Measurements from ENCODE around the gene ECD.

ECD gene

GRCh38 chr10:73174148-73174925 lies 6.5 kb upstream of the ECD start:
- H3K4me3 ChIP-seq (ENCODE audit: low read depth, low read length), result no peak overlapping the region
- TF ChIP-seq, protein P1, sequence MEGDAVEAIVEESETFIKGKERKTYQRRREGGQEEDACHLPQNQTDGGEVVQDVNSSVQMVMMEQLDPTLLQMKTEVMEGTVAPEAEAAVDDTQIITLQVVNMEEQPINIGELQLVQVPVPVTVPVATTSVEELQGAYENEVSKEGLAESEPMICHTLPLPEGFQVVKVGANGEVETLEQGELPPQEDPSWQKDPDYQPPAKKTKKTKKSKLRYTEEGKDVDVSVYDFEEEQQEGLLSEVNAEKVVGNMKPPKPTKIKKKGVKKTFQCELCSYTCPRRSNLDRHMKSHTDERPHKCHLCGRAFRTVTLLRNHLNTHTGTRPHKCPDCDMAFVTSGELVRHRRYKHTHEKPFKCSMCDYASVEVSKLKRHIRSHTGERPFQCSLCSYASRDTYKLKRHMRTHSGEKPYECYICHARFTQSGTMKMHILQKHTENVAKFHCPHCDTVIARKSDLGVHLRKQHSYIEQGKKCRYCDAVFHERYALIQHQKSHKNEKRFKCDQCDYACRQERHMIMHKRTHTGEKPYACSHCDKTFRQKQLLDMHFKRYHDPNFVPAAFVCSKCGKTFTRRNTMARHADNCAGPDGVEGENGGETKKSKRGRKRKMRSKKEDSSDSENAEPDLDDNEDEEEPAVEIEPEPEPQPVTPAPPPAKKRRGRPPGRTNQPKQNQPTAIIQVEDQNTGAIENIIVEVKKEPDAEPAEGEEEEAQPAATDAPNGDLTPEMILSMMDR (IDR thresholded peaks at IDR 0.05; ENCODE audit: borderline replicate concordance, insufficient read depth, low read depth, low read length), result no peak

GRCh38 chr10:73172867-73173266 lies 5.1 kb upstream of the ECD start:
- TF ChIP-seq, protein P1 (IDR thresholded peaks at IDR 0.05; ENCODE audit: borderline replicate concordance, insufficient read depth, low read depth, low read length), result no peak

DNA sequence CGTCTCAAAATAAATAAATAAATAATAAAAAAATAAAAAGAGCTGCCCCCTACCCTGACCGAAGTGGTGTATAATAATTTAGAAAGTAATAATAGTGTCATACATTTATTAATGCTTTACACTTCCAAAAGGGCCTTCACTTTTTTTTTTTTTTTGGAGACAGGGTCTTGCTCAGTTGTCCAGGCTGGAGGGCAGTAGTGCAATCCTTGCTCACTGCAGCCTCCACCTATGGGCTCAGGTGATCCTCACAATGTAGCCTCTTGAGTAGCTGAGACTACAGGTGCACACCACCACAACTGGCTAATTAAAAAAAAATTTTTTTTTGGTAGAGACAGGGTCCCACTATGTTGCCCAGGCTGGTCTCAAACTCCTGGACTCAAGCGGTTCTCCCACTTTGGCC lies 1.5 kb upstream of the ECD start:
- TF ChIP-seq, protein P1 (IDR thresholded peaks at IDR 0.05; ENCODE audit: borderline replicate concordance, insufficient read depth, low read depth, low read length), result no peak
- no peak overlapping the region for H3K4me3 ChIP-seq (ENCODE audit: low read depth, low read length)

More at GRCh38 chr10:73172867-73173266, 5.1 kb upstream of the ECD start:
- H3K4me3 ChIP-seq (ENCODE audit: low read depth, low read length), result no peak overlapping the region

DNA sequence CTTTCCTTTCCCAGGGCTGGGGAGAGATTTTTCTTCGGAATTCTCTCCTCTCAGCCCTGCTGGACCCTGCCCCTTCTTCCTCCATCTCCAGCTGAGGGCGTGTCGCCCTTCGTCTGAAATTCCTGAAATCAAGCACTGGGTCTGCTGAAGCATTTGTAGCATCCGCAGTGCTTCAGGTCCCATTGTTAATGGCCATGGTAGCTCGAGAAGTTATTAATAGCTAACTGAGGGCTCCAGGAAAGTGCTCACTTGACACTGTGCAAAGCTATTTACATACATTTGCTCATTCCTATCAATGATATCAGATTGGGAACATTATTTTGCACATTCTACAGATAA lies 626 bp upstream of the ECD start:
- TF ChIP-seq, protein P1 (IDR thresholded peaks at IDR 0.05; ENCODE audit: borderline replicate concordance, insufficient read depth, low read depth, low read length), result no peak
- H3K4me3 ChIP-seq (ENCODE audit: low read depth, low read length), result peak overlapping the region; percentile 75

DNA sequence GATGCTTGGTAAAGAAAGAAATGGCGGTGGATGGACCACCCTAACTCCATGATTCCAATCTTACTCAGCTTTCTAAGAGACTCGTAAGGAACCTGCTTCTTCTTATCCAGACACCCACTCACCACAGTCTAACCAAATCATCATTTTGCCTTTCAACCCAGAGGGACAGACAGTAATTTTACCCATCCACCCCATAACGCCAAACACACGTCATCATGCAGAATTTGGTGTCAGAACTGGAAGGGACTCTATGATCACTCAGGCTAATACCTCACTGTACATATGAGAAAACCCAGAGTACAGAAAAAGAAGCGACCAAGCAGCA lies 388 bp downstream of the ECD start:
- peak overlapping the region; percentile 75 for H3K4me3 ChIP-seq (ENCODE audit: low read depth, low read length)
- TF ChIP-seq, protein P1 (IDR thresholded peaks at IDR 0.05; ENCODE audit: borderline replicate concordance, insufficient read depth, low read depth, low read length), result no peak

DNA sequence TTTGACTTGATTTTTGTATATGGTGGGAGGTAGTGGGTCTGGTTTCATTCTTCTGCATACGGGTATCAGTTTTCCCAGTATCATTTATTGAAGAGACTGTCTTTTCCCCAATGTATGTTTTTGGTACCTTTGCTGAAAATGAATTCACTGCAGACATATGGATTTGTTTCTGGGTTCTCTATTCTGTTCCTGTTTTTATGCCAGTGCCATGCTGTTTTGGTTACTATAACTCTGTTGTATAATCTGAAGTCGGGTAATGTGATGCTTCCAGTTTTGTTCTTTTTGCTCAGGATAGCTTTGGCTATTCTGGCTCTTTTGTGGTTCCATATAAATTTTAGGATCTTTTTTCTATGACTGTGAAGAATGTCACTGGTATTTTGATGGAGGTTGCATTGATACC lies 836 bp downstream of the ECD start:
- TF ChIP-seq, protein P1 (IDR thresholded peaks at IDR 0.05; ENCODE audit: borderline replicate concordance, insufficient read depth, low read depth, low read length), result no peak
- peak overlapping the region; percentile 75 for H3K4me3 ChIP-seq (ENCODE audit: low read depth, low read length)

GRCh38 chr10:73163096-73163495 lies 4.7 kb downstream of the ECD start:
- no peak overlapping the region for H3K4me3 ChIP-seq (ENCODE audit: low read depth, low read length)
- TF ChIP-seq, protein P1 (IDR thresholded peaks at IDR 0.05; ENCODE audit: borderline replicate concordance, insufficient read depth, low read depth, low read length), result no peak

All from GM12875 (cell line).